Measurements from ENCODE around the gene TOB1.

The TOB1 gene

DNA sequence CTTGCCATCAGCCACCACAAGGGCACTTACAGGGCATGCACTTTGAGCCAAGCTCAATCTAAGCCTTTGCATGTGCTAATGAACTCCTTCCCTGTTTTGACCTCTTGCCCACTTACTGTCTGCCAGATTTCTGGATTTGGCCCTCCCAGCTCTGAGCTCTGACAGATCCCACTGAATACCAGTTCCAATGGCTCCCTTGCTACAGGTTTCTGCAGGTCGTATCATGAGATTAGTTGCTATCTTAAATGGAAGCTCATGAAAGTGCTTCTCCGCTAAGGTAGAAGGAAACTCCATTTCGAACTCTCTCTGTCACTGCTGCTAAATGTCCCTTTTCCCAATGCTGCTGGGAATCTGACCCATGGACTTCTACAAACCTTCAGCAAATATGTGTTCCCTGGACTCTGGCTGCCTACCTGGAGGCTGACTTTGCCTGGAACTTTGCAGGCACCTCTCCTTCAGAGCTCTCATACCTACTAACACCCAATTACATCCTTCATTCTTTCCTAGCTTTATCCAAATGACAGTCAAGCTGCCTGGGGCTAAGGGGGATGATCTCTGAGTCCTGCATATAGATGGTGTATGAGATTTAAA is 23.5 kb upstream of the TOB1 start:
- 98% methylated on average over 3 of the region's 3 CpGs for WGBS (ENCODE audit: insufficient coverage)
- H3K36me3 ChIP-seq (ENCODE audit: control insufficient read depth in 4 of 4, insufficient read depth in 4 of 4, low read length in 3 of 4), result no peaks in the 10 kb centered on the region
- DNase-seq, result no peak
- no peak overlapping the region for H3K4me3 ChIP-seq (ENCODE audit: control insufficient read depth in 1 of 7, extremely low read depth in 1 of 7, insufficient read depth in 4 of 7, low read depth in 2 of 7, low read length in 6 of 7)
- no peaks in the 10 kb centered on the region for H3K27me3 ChIP-seq (replicated peaks in 2 of 5; ENCODE audit: control insufficient read depth in 4 of 5, insufficient read depth in 5 of 5, low read length in 4 of 5)
- ChIA-PET POLR2A (no interaction called here), CTCF (interaction anchor here (1.0 to 1.6 kb wide), 2 partner anchors 29 to 67 kb away, joined by 3 read pairs; no protein-coding TSS in a partner anchor)
- H3K4me1 ChIP-seq (ENCODE audit: control extremely low read depth in 1 of 4, control insufficient read depth in 4 of 4, insufficient read depth in 4 of 4, low read length in 3 of 4), result peaks cover 0 to 4% (median under 1%) of the 10 kb centered on the region in 4 experiments
- no peaks in the 10 kb centered on the region for H3K9me3 ChIP-seq (ENCODE audit: control extremely low read depth in 1 of 5, control insufficient read depth in 4 of 5, insufficient read depth in 2 of 5, low read depth in 1 of 5, low read length in 4 of 5)
- H3K27ac ChIP-seq (ENCODE audit: insufficient read depth in 1 of 2, low read depth in 1 of 2, low read length in 2 of 2, poor library complexity in 1 of 2, severe bottlenecking in 2 of 2), result no peak overlapping the region

DNA sequence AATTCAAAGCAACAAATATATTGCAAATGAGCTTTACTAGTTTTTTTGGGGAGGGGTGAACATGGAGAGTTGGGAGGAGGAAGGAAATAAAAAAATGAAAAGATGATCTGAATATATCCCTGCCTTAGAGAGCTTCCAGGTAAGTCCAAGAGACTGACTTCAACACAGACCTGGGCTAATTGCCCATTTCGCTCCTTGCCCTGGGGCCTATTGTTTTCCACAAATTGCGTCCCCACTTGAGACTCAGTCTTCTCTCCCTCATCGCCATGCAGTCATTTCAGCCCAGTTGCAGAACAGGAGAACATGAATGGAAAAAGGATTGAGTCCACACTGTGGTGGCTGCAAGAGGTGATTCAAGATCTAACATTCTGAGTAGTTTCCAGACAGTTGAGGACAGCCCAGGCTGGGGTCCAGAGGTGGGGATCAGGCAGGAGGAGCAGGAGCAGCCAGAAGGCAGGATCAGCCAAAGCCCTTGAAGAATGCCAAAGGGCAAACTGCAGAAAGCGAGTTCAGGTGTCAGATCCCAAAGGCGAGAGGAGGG is 21.6 kb upstream of the TOB1 start:
- Histone ChIP-seq H3K4me3 (ENCODE audit: control insufficient read depth in 1 of 7, extremely low read depth in 1 of 7, insufficient read depth in 4 of 7, low read depth in 2 of 7, low read length in 6 of 7) (no peak overlapping the region), H3K4me1 (ENCODE audit: control extremely low read depth in 1 of 4, control insufficient read depth in 4 of 4, insufficient read depth in 4 of 4, low read length in 3 of 4) (peaks cover 0 to 14% (median 9%) of the 10 kb centered on the region in 4 experiments), H3K27ac (ENCODE audit: insufficient read depth in 1 of 2, low read depth in 1 of 2, low read length in 2 of 2, poor library complexity in 1 of 2, severe bottlenecking in 2 of 2) (no peak overlapping the region), H3K36me3 (ENCODE audit: control insufficient read depth in 4 of 4, insufficient read depth in 4 of 4, low read length in 3 of 4) (no peaks in the 10 kb centered on the region), H3K27me3 (replicated peaks in 2 of 5; ENCODE audit: control insufficient read depth in 4 of 5, insufficient read depth in 5 of 5, low read length in 4 of 5) (no peaks in the 10 kb centered on the region), H3K9me3 (ENCODE audit: control extremely low read depth in 1 of 5, control insufficient read depth in 4 of 5, insufficient read depth in 2 of 5, low read depth in 1 of 5, low read length in 4 of 5) (no peaks in the 10 kb centered on the region)
- DNase-seq, result no peak
- WGBS (ENCODE audit: insufficient coverage), result 95% methylated on average over 5 of the region's 5 CpGs
- CTCF ChIA-PET, result interaction anchor here (1.8 kb wide), 1 partner anchor 12 kb away, joined by 7 read pairs; no protein-coding TSS in a partner anchor
- POLR2A ChIA-PET, result no interaction called here

DNA sequence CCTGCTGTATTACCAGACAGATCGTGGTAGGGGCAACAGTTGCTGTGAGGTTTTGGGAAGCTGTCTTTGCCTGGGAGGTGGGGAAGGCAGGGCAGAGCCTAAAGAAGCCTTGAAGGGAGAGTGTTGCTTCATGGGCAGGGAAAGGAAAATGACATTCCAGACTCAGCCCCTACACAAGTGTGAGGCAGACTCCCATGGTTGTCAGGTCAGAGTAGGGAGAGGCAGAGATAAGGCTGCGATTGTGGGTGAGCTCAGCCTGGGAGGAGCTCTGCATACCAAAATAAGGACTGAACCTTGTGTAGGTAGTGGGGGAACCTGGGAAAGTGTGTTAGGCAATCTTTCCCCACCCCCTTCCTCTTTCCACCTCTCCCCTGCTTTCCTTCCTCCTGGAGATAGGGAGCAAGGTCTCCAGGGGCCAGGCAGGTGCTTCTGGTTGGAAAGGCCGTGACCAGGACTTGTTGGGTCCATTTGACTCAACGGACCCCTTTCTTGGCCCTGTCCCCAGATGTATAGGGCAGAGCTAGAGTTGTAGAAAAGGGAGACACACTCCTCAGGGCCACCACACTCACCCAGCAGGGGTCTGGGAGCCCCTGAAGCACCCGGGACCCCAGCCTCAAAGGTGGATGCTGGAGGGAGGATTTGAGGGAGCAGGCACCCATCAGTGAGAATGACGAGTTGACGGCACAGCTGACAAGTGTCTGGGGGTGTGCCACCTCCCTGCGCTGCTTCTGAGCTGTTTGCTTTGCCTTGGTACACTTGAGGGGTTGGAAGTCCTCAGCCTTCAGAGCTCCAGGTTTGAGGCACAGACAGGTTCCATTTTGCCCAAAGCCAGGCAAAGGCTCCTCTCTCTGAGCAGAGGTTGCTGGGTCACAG is 18.5 kb upstream of the TOB1 start:
- 96% methylated on average over 5 of the region's 8 CpGs for WGBS (ENCODE audit: insufficient coverage)
- Histone ChIP-seq H3K9me3 (ENCODE audit: control extremely low read depth in 1 of 5, control insufficient read depth in 4 of 5, insufficient read depth in 2 of 5, low read depth in 1 of 5, low read length in 4 of 5) (peaks cover 0 to 2% (median 0%) of the 10 kb centered on the region in 5 experiments), H3K27ac (ENCODE audit: insufficient read depth in 1 of 2, low read depth in 1 of 2, low read length in 2 of 2, poor library complexity in 1 of 2, severe bottlenecking in 2 of 2) (no peak overlapping the region), H3K4me3 (ENCODE audit: control insufficient read depth in 1 of 7, extremely low read depth in 1 of 7, insufficient read depth in 4 of 7, low read depth in 2 of 7, low read length in 6 of 7) (no peak overlapping the region), H3K36me3 (ENCODE audit: control insufficient read depth in 4 of 4, insufficient read depth in 4 of 4, low read length in 3 of 4) (no peaks in the 10 kb centered on the region), H3K27me3 (replicated peaks in 2 of 5; ENCODE audit: control insufficient read depth in 4 of 5, insufficient read depth in 5 of 5, low read length in 4 of 5) (no peaks in the 10 kb centered on the region), H3K4me1 (ENCODE audit: control extremely low read depth in 1 of 4, control insufficient read depth in 4 of 4, insufficient read depth in 4 of 4, low read length in 3 of 4) (peaks cover 0 to 14% (median 9%) of the 10 kb centered on the region in 4 experiments)
- DNase-seq, result no peak
- ChIA-PET CTCF (interaction anchor here (1.0 to 1.9 kb wide), 6 partner anchors 12 to 46 kb away, joined by 3 to 5 read pairs (median 4); no protein-coding TSS in a partner anchor), POLR2A (interaction anchor here (0.5 to 1.6 kb wide), 4 partner anchors 18 to 484 kb away, joined by 3 to 8 read pairs (median 4); partner anchors contain the start of gene TOB1)

DNA sequence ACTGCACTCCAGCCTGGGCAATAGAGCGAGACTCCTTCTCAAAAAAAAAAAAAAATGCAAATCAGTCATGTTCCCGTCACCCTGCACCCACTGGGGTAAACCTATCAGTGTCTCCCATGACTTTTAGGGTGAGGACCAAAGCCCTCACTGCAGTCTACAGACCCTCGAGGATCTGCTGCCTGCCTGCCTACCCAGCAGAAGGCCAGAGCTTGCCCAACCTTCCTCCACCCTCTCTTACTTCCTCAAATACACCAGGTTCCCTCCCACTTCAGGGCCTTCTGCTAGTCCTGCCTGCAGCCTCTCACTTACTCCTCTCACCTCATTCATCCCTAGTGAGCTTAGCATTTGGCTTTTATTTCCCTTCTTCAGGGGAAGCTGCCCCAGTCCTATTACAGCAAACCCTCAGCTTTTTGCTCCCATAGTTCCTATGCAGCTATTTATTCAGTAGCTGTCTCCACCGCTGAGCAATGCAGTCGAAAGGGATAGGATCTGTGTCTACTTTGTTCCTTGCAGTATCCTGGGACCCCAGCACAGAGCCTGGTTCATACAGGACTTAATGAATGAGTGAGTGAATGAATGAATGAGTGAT is 17.8 kb upstream of the TOB1 start:
- ChIA-PET CTCF (interaction anchor here (0.7 to 1.9 kb wide), 6 partner anchors 13 to 47 kb away, joined by 3 to 5 read pairs (median 4); no protein-coding TSS in a partner anchor), POLR2A (interaction anchor here (0.6 to 1.2 kb wide), 2 partner anchors 18 to 483 kb away, joined by 4 to 8 read pairs; partner anchors contain the start of gene TOB1)
- Histone ChIP-seq H3K27me3 (replicated peaks in 2 of 5; ENCODE audit: control insufficient read depth in 4 of 5, insufficient read depth in 5 of 5, low read length in 4 of 5) (no peaks in the 10 kb centered on the region), H3K9me3 (ENCODE audit: control extremely low read depth in 1 of 5, control insufficient read depth in 4 of 5, insufficient read depth in 2 of 5, low read depth in 1 of 5, low read length in 4 of 5) (peaks cover 0 to 4% (median 0%) of the 10 kb centered on the region in 5 experiments), H3K4me1 (ENCODE audit: control extremely low read depth in 1 of 4, control insufficient read depth in 4 of 4, insufficient read depth in 4 of 4, low read length in 3 of 4) (peaks cover 0 to 14% (median 9%) of the 10 kb centered on the region in 4 experiments), H3K36me3 (ENCODE audit: control insufficient read depth in 4 of 4, insufficient read depth in 4 of 4, low read length in 3 of 4) (no peaks in the 10 kb centered on the region), H3K4me3 (ENCODE audit: control insufficient read depth in 1 of 7, extremely low read depth in 1 of 7, insufficient read depth in 4 of 7, low read depth in 2 of 7, low read length in 6 of 7) (no peak overlapping the region), H3K27ac (ENCODE audit: insufficient read depth in 1 of 2, low read depth in 1 of 2, low read length in 2 of 2, poor library complexity in 1 of 2, severe bottlenecking in 2 of 2) (no peak overlapping the region)
- 77% methylated on average over 5 of the region's 5 CpGs for WGBS (ENCODE audit: insufficient coverage)
- peak; percentile 44 to 84 (median 80) for DNase-seq

DNA sequence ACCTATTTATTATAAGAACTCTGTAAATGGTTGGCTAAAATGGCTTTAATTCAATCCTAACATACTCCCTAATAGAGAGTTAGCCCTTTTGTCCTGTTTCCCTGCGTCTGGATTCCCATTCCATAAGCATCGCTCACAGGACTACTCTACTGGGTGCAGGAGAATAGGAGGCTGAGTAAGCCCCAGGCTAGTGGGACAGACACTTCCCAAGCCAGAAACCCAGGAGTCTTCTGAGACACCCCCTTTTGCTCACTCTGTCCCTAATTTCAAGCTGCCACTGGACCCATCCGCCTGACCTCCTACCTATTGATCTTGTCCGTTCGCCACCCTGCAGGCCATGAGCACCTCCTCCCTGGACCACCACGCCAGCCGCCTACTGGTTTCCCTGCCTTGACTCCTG is 16.7 kb upstream of the TOB1 start:
- Histone ChIP-seq H3K27ac (ENCODE audit: insufficient read depth in 1 of 2, low read depth in 1 of 2, low read length in 2 of 2, poor library complexity in 1 of 2, severe bottlenecking in 2 of 2) (no peak overlapping the region), H3K36me3 (ENCODE audit: control insufficient read depth in 4 of 4, insufficient read depth in 4 of 4, low read length in 3 of 4) (no peaks in the 10 kb centered on the region), H3K27me3 (replicated peaks in 2 of 5; ENCODE audit: control insufficient read depth in 4 of 5, insufficient read depth in 5 of 5, low read length in 4 of 5) (no peaks in the 10 kb centered on the region), H3K4me3 (ENCODE audit: control insufficient read depth in 1 of 7, extremely low read depth in 1 of 7, insufficient read depth in 4 of 7, low read depth in 2 of 7, low read length in 6 of 7) (no peak overlapping the region), H3K9me3 (ENCODE audit: control extremely low read depth in 1 of 5, control insufficient read depth in 4 of 5, insufficient read depth in 2 of 5, low read depth in 1 of 5, low read length in 4 of 5) (peaks cover 0 to 4% (median 0%) of the 10 kb centered on the region in 5 experiments), H3K4me1 (ENCODE audit: control extremely low read depth in 1 of 4, control insufficient read depth in 4 of 4, insufficient read depth in 4 of 4, low read length in 3 of 4) (peaks cover 0 to 14% (median 9%) of the 10 kb centered on the region in 4 experiments)
- CTCF ChIA-PET, result interaction anchor here (0.7 to 1.7 kb wide), 2 partner anchors 21 to 75 kb away, joined by 3 to 5 read pairs; no protein-coding TSS in a partner anchor
- WGBS (ENCODE audit: insufficient coverage), result 96% methylated on average over 3 of the region's 7 CpGs
- POLR2A ChIA-PET, result interaction anchor here (0.7 kb wide), 2 partner anchors 44 to 62 kb away, joined by 3 to 4 read pairs; no protein-coding TSS in a partner anchor
- no peak for DNase-seq

DNA sequence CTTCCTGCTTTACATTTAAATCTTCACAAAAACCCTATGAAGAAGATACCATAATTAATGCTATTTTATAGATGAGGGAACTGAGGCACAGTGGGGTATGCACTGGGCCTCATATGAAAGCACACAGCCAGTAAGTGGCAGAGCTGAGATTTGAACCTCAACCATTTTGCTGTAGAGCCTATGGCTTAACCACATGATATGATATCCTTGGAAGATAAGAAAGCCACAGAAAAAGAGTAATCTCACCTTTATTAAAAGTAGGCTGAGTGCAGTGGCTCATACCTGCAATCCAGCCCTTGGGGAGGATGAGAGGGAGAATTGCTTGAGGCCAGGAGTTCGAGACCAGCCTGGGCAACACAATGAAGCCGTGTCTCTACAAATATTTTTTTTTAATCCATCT is 15.0 kb upstream of the TOB1 start:
- peaks cover 0 to 14% (median 9%) of the 10 kb centered on the region in 4 experiments for H3K4me1 ChIP-seq (ENCODE audit: control extremely low read depth in 1 of 4, control insufficient read depth in 4 of 4, insufficient read depth in 4 of 4, low read length in 3 of 4)
- CTCF ChIA-PET, result no interaction called here
- H3K4me3 ChIP-seq (ENCODE audit: control insufficient read depth in 1 of 7, extremely low read depth in 1 of 7, insufficient read depth in 4 of 7, low read depth in 2 of 7, low read length in 6 of 7), result no peak overlapping the region
- H3K27me3 ChIP-seq (replicated peaks in 2 of 5; ENCODE audit: control insufficient read depth in 4 of 5, insufficient read depth in 5 of 5, low read length in 4 of 5), result no peaks in the 10 kb centered on the region
- POLR2A ChIA-PET, result interaction anchor here (0.6 kb wide), 1 partner anchor 11 kb away, joined by 4 read pairs; no protein-coding TSS in a partner anchor
- no peak for DNase-seq
- H3K36me3 ChIP-seq (ENCODE audit: control insufficient read depth in 4 of 4, insufficient read depth in 4 of 4, low read length in 3 of 4), result no peaks in the 10 kb centered on the region
- peaks cover 0 to 4% (median 0%) of the 10 kb centered on the region in 5 experiments for H3K9me3 ChIP-seq (ENCODE audit: control extremely low read depth in 1 of 5, control insufficient read depth in 4 of 5, insufficient read depth in 2 of 5, low read depth in 1 of 5, low read length in 4 of 5)
- H3K27ac ChIP-seq (ENCODE audit: insufficient read depth in 1 of 2, low read depth in 1 of 2, low read length in 2 of 2, poor library complexity in 1 of 2, severe bottlenecking in 2 of 2), result no peak overlapping the region
- WGBS (ENCODE audit: insufficient coverage), result no CpG with 5 or more reads among the region's 2 CpGs

Measured in common myeloid progenitor, CD34-positive (primary cell).